HEK293T (cell line): Measurements from ENCODE around the gene LARGE2.

ENCODE experiments used
- CTCF ChIA-PET: fragments of 350-600 bp; formaldehyde crosslinking; extraction: SDS; loops from one replicate; lab custom pipeline; 2021; ENCODE audit warnings: antibody characterized with exemption, inconsistent platforms; lab: Yijun Ruan, JAX
- POLR2A ChIA-PET: fragments of 350-600 bp; formaldehyde crosslinking; extraction: SDS; loops from one replicate; lab custom pipeline; 2020; ENCODE audit warnings: antibody characterized with exemption, inconsistent platforms; lab: Yijun Ruan, JAX
- DNase-seq: peaks from one replicate; pipeline ENCODE4 v3.0.0; 2012; ENCODE audit warnings: mixed read lengths; ENCODE audit errors: extremely low spot score
- ARNT ChIP-seq: fragments of 450-650 bp; IDR thresholded peaks from 2 replicates; pipeline ENCODE4 v1.6.1; 2017; ENCODE audit warnings: mild to moderate bottlenecking
- BHLHE40 ChIP-seq: fragments of 450-650 bp; IDR thresholded peaks from 2 replicates; pipeline ENCODE4 v1.6.1; 2016; ENCODE audit warnings: mild to moderate bottlenecking, moderate library complexity, borderline replicate concordance
- CTBP1 ChIP-seq: fragments of 450-650 bp; IDR thresholded peaks from 2 replicates; pipeline ENCODE4 v1.6.1; 2016; ENCODE audit warnings: borderline replicate concordance
- ELF4 ChIP-seq: fragments of 450-650 bp; IDR thresholded peaks from 2 replicates; pipeline ENCODE4 v1.6.1; 2017; ENCODE audit warnings: antibody characterized with exemption
- FOXA1 ChIP-seq: fragments of 450-650 bp; IDR thresholded peaks from 2 replicates; pipeline ENCODE4 v1.6.1; 2016; ENCODE audit warnings: mild to moderate bottlenecking
- FOXK2 ChIP-seq: fragments of 450-650 bp; IDR thresholded peaks from 2 replicates; pipeline ENCODE4 v1.6.1; 2016; ENCODE audit warnings: mild to moderate bottlenecking
- FOXM1 ChIP-seq: fragments of 450-650 bp; IDR thresholded peaks from 2 replicates; pipeline ENCODE4 v1.6.1; 2017; ENCODE audit warnings: mild to moderate bottlenecking, borderline replicate concordance
- HDGF ChIP-seq: fragments of 450-650 bp; IDR thresholded peaks from 2 replicates; pipeline ENCODE4 v1.6.1; 2017; ENCODE audit warnings: antibody characterized with exemption, borderline replicate concordance
- L3MBTL2 ChIP-seq: fragments of 450-650 bp; conservative IDR thresholded peaks from 2 replicates; pipeline ENCODE4 v1.6.1; 2016; ENCODE audit warnings: mild to moderate bottlenecking
- LEF1 ChIP-seq: fragments of 450-650 bp; IDR thresholded peaks from 2 replicates; pipeline ENCODE4 v1.6.1; 2017; ENCODE audit warnings: mild to moderate bottlenecking, borderline replicate concordance
- NFRKB ChIP-seq: fragments of 450-650 bp; IDR thresholded peaks from 2 replicates; pipeline ENCODE4 v1.6.1; 2016; ENCODE audit warnings: mild to moderate bottlenecking, moderate library complexity
- SP1 ChIP-seq: fragments of 450-650 bp; IDR thresholded peaks from 2 replicates; pipeline ENCODE4 v1.6.1; 2017
- SUZ12 ChIP-seq: fragments of 450-650 bp; IDR thresholded peaks from 2 replicates; pipeline ENCODE4 v1.6.1; 2016; ENCODE audit warnings: mild to moderate bottlenecking
- TARDBP ChIP-seq: fragments of 450-650 bp; IDR thresholded peaks from 2 replicates; pipeline ENCODE4 v1.6.1; 2016
- ZNF384 ChIP-seq: fragments of 450-650 bp; IDR thresholded peaks from 2 replicates; pipeline ENCODE4 v1.6.1; 2016
- TF ChIP-seq, protein P1 (sequence below): fragments of 450-650 bp; IDR thresholded peaks from 2 replicates; pipeline ENCODE4 v1.6.1; 2016

LARGE2 gene

DNA sequence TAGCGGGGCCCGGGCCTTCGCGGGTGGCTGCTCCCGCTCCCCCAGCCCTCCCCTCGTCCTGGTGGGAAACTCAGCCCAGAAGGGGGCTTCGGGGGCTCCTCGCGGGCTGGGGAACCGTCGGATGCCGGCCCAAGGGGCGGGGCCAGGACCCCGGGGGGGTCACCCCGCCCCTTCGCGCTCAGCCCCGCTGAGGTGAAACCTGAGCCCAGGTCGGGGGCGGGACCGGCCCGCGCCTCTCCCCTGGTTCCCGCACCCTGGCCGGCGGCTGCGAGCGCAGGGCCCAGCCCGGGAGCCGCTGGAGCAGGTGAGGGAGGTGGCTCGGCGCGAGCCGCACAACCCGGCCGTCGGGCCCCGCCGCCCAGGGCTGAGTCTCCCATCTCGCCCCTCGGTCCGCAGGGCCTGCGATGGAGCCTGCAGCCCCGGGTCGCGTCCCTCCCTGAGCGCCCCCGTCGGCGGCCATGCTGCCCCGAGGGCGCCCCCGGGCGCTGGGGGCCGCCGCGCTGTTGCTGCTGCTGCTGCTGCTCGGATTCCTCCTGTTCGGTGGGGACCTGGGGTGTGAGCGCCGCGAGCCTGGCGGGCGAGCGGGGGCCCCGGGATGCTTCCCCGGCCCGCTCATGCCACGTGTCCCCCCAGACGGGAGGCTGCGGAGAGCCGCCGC lies at the start of gene LARGE2:
Gene LARGE2 (plus strand): TSS at position 232 of the 658 bp plus-strand sequence. CDS start 227 bp downstream, at position 459.
- CTCF ChIA-PET, result interaction anchor here (0.8 to 1.5 kb wide), 2 partner anchors 84 to 151 kb away, joined by 3 to 5 read pairs; no protein-coding TSS in a partner anchor
- TF ChIP-seq TARDBP (no peak), L3MBTL2 (no peak), FOXA1 (no peak), ARNT (no peak), SP1 (no peak), BHLHE40 (no peak), ZNF384 (no peak), LEF1 (no peak), NFRKB (no peak), HDGF (no peak), FOXK2 (no peak)
- TF ChIP-seq, protein P1, sequence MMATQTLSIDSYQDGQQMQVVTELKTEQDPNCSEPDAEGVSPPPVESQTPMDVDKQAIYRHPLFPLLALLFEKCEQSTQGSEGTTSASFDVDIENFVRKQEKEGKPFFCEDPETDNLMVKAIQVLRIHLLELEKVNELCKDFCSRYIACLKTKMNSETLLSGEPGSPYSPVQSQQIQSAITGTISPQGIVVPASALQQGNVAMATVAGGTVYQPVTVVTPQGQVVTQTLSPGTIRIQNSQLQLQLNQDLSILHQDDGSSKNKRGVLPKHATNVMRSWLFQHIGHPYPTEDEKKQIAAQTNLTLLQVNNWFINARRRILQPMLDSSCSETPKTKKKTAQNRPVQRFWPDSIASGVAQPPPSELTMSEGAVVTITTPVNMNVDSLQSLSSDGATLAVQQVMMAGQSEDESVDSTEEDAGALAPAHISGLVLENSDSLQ, result no peak
- DNase-seq, result peak; percentile 72
- POLR2A ChIA-PET, result interaction anchor here (0.5 to 1.3 kb wide), 3 partner anchors 43 to 245 kb away, joined by 3 to 4 read pairs (median 3); no protein-coding TSS in a partner anchor

DNA sequence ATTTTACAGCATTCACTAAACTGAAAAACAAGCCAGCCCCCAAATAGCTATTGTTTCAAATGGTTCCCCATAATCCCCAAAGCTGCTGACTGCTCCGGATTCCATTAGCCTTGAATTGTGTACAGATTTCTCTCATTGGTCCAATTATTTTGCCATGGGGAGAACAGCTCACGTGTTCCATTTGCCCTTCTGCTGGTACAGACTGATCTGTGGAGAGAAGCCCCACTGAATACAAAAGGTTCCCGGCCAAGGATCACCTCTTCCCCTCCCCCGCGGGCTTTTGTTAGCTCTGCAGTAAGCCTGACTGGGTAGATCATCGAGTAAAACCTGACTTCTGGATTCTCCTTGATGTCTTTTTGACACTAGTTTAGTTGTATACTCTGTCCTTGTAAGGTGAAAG lies 46.1 kb upstream of the LARGE2 start:
- DNase-seq, result no peak
- ChIA-PET CTCF (no interaction called here), POLR2A (no interaction called here)
- TF ChIP-seq BHLHE40 (no peak), FOXK2 (no peak), TARDBP (no peak), ARNT (no peak), ZNF384 (no peak), HDGF (no peak), FOXA1 (no peak)

DNA sequence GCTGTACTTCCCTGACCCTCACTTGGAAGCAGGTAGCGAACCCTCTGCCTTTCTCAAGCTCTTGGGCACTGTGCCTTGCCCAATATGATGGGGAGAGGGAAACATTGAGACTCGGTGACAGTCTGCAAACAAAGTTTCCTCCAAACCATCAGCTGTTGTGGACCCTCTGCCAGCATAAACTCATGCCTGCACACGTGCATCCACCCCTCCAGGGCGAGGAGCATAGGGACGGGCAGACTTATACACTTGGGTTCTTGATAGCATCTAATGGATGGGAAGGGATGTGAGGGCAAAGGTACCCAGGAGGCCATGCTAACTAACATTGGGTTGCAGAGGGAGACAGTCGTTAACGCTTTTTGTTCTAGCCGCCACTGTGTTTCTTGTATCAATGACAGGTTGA lies 45.2 kb upstream of the LARGE2 start:
- TF ChIP-seq ZNF384 (no peak), L3MBTL2 (no peak), FOXA1 (no peak), SP1 (no peak), NFRKB (no peak), BHLHE40 (no peak), ELF4 (no peak), FOXM1 (no peak), LEF1 (no peak), HDGF (no peak), FOXK2 (no peak), SUZ12 (no peak), CTBP1 (no peak), TARDBP (no peak), ARNT (no peak)
- TF ChIP-seq, protein P1, result no peak
- POLR2A ChIA-PET, result no interaction called here
- DNase-seq, result no peak
- CTCF ChIA-PET, result no interaction called here

DNA sequence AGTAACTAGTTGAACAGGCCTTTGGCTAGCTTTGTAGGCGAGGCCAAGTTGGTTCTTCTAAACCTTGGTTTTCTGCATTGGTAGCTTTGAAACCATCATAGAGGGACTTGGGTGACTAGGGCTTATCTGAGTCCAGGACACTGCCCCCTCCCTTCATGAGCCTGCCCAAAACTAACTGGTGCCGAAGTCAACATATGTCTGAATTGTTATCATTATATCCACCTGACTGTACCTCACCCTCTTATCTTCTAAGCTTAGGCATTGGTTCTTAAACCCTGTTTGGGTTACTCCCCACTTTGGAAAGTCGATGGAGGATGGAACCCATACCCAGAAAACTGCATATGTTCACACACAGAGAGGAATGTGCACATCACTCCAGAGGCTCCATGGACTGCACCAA lies 44.6 kb upstream of the LARGE2 start:
- CTCF ChIA-PET, result no interaction called here
- TF ChIP-seq NFRKB (no peak), L3MBTL2 (no peak), ELF4 (no peak), SP1 (no peak), SUZ12 (no peak), FOXM1 (no peak), BHLHE40 (no peak), ZNF384 (no peak), CTBP1 (no peak), TARDBP (no peak), FOXA1 (no peak)
- TF ChIP-seq, protein P1, result no peak
- DNase-seq, result no peak
- POLR2A ChIA-PET, result no interaction called here

DNA sequence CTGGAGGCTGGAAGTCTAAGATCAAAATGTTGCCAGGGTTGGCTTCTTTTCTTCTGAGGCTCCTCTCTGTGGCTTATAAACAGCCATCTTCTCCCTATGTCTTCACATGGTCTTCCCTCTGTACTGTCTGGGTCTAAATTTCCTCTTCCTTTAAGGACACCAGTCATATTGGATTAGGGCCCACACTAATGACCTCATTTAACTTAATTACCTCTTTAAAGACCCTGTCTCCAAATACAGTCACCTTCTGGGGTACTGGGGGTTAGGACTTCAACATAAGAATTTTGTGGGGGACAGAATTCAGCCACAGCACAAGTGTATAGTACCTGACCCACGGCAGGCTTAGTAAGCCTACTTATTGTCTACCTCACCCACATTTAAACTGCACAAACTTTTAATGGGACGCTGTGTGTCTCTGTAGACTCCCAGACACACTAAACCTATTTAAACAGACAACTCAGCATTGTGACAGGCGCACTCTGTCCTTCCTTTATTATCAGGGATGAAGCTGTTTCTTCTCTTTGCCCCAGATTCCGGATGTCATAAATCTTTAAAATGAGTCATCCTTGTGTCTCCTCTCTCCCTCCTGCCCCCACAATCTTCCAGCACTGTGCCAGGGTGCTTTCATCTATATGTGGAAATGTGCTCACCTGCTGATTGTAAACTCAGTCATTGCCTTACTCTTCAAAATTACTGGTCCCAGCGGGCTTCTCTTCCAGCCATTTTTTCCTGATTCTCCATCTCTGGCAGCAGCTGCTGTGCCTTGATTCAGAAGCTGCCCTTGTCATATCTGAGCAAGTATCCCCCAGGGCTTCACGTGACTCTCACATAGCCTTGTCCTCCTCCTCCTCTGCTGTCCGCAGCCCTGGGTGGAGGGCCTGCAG lies 42.4 kb upstream of the LARGE2 start:
- CTCF ChIA-PET, result no interaction called here
- TF ChIP-seq HDGF (no peak), FOXM1 (no peak), SUZ12 (no peak), TARDBP (no peak), NFRKB (no peak), ELF4 (no peak), SP1 (no peak), ZNF384 (no peak), BHLHE40 (no peak), FOXA1 (no peak), ARNT (no peak), CTBP1 (no peak), LEF1 (no peak), L3MBTL2 (no peak), FOXK2 (no peak)
- TF ChIP-seq, protein P1, result no peak
- DNase-seq, result no peak
- POLR2A ChIA-PET, result interaction anchor here (1.3 kb wide), 1 partner anchor 9 kb away, joined by 3 read pairs; no protein-coding TSS in a partner anchor
